A549 (cell line): ENCODE results near the gene ERICH2. TPM values are rescaled to one million over a fixed set of nuclear protein-coding genes. Genes with fewer than 3 reads are reported as not detected.

Source experiments
- ATAC-seq, 2 experiments: fragments of 200-7000 bp in 1 of 2; fragments of >200 bp in 1 of 2; cut with Nextera tagmentation in 1 of 2; cut with Tn5 transposase in 1 of 2; 3 replicates each; pipeline versions ENCODE4 v1.8.0 to v1.9.1; 2018 to 2020; ENCODE audit warnings: mild to moderate bottlenecking in 1 of 2, moderate library complexity in 1 of 2
- CTCF ChIA-PET: fragments of 300-600 bp; sonication (Branson Sonifier 250); formaldehyde crosslinking; extraction: SDS; loops from one replicate; lab custom pipeline; 2021; ENCODE audit warnings: antibody characterized with exemption, inconsistent platforms; lab: Yijun Ruan, JAX
- POLR2A ChIA-PET: fragments of 350-600 bp; formaldehyde crosslinking; extraction: SDS; loops from one replicate; lab custom pipeline; 2021; ENCODE audit warnings: antibody characterized with exemption, inconsistent platforms; lab: Yijun Ruan, JAX
- DNase-seq, 2 experiments: peaks; one replicate each; pipeline versions ENCODE4 v3.0.0 to v3.0.0-alpha.2; 2011 to 2016; ENCODE audit warnings: low read depth in 1 of 2, low spot score in 1 of 2
- FAIRE-seq: peaks from 2 replicates; lab custom pipeline; 2011; peaks lifted over from hg19 to GRCh38; lab: Jason Lieb, UNC
- H3K27ac ChIP-seq, 2 experiments: fragments of >200 bp; sonication (Bioruptor Twin); formaldehyde crosslinking; 3 replicates each; pipeline ENCODE4 v1.5.1; 2016 to 2017
- H3K4me1 ChIP-seq: fragments of >200 bp; sonication (Bioruptor Twin); formaldehyde crosslinking; 3 replicates; pipeline ENCODE4 v1.6.1; 2016
- H3K4me2 ChIP-seq: fragments of >200 bp; sonication (Bioruptor Twin); formaldehyde crosslinking; 3 replicates; pipeline ENCODE4 v1.6.1; 2016
- H3K4me3 ChIP-seq: fragments of >200 bp; sonication (Bioruptor Twin); formaldehyde crosslinking; 3 replicates; pipeline ENCODE4 v1.5.1; 2016
- H3K9me3 ChIP-seq: fragments of >200 bp; sonication (Bioruptor Twin); formaldehyde crosslinking; 3 replicates; pipeline ENCODE4 v1.6.1; 2016
- ATOH8 ChIP-seq: fragments of 250-450 bp; sonication (Bioruptor Pico); IDR thresholded peaks from 2 replicates; pipeline ENCODE4 v1.5.0; 2020; ENCODE audit warnings: low read depth, mild to moderate bottlenecking, moderate library complexity
- CBX2 ChIP-seq: fragments of 200-600 bp; sonication (generic); IDR thresholded peaks from 2 replicates; pipeline ENCODE4 v1.6.1; 2016; ENCODE audit warnings: low read depth, mild to moderate bottlenecking, borderline replicate concordance
- CBX8 ChIP-seq: fragments of 200-600 bp; sonication (generic); IDR thresholded peaks from 2 replicates; pipeline ENCODE4 v1.6.1; 2016
- CEBPB ChIP-seq, 2 experiments: fragments of >200 bp in 1 of 2; sonication (Bioruptor Twin) in 1 of 2; formaldehyde crosslinking in 1 of 2; IDR thresholded peaks; 2 replicates each; pipeline ENCODE4 v1.6.1; 2012 to 2016
- FOSB ChIP-seq: fragments of 250-450 bp; sonication (Bioruptor Pico); IDR thresholded peaks from 2 replicates; pipeline ENCODE4 v1.5.0; 2020; ENCODE audit warnings: mild to moderate bottlenecking, moderate library complexity
- FOSL2 ChIP-seq, 2 experiments: fragments of 450-650 bp in 1 of 2; fragments of >200 bp in 1 of 2; sonication (Bioruptor Twin) in 1 of 2; formaldehyde crosslinking; IDR thresholded peaks; 2 replicates each; pipeline versions ENCODE4 v1.5.0 to v1.6.1; 2016 to 2020; ENCODE audit warnings: mild to moderate bottlenecking in 1 of 2, moderate library complexity in 1 of 2
- FOXS1 ChIP-seq: fragments of 250-450 bp; sonication (Bioruptor Pico); IDR thresholded peaks from 2 replicates; pipeline ENCODE4 v1.5.0; 2020; ENCODE audit warnings: mild to moderate bottlenecking, moderate library complexity
- GATA3 ChIP-seq: IDR thresholded peaks from 2 replicates; pipeline ENCODE4 v1.6.1; 2012; ENCODE audit warnings: borderline replicate concordance
- JUN ChIP-seq, 2 experiments: fragments of >200 bp; sonication (Bioruptor Twin); formaldehyde crosslinking; IDR thresholded peaks; 2 replicates in 1 of 2; 3 replicates in 1 of 2; pipeline ENCODE4 v1.6.1; 2016 to 2017
- JUNB ChIP-seq: fragments of >200 bp; sonication (Bioruptor Twin); formaldehyde crosslinking; IDR thresholded peaks from 2 replicates; pipeline ENCODE4 v1.6.1; 2016
- KDM5A ChIP-seq: fragments of 200-600 bp; sonication (generic); IDR thresholded peaks from 2 replicates; pipeline ENCODE4 v1.6.1; 2016; ENCODE audit warnings: antibody characterized with exemption, mild to moderate bottlenecking
- MAFK ChIP-seq: fragments of 450-650 bp; IDR thresholded peaks from 2 replicates; pipeline ENCODE4 v1.6.1; 2014; ENCODE audit not compliant: partially characterized antibody
- MAX ChIP-seq: IDR thresholded peaks from 2 replicates; pipeline ENCODE4 v1.6.1; 2012
- MYC ChIP-seq: IDR thresholded peaks from 2 replicates; pipeline ENCODE4 v1.6.1; 2012; ENCODE audit warnings: mild to moderate bottlenecking, inconsistent platforms, low read length, improper control_type of control experiment, borderline replicate concordance
- NPAS2 ChIP-seq: fragments of 250-450 bp; sonication (Bioruptor Pico); IDR thresholded peaks from 2 replicates; pipeline ENCODE4 v1.8.0; 2022; ENCODE audit warnings: mild to moderate bottlenecking, moderate library complexity, borderline replicate concordance
- PHF8 ChIP-seq: fragments of 200-600 bp; sonication (generic); IDR thresholded peaks from 2 replicates; pipeline ENCODE4 v1.6.1; 2016; ENCODE audit warnings: low read depth, mild to moderate bottlenecking, antibody characterized with exemption, moderate library complexity, borderline replicate concordance
- POLR2A ChIP-seq: IDR thresholded peaks from 2 replicates; pipeline ENCODE4 v1.6.1; 2012; ENCODE audit warnings: mild to moderate bottlenecking, low read length
- POLR2AphosphoS2 ChIP-seq: conservative IDR thresholded peaks from 2 replicates; pipeline ENCODE4 v1.6.1; 2012; ENCODE audit warnings: low read length, improper control_type of control experiment, inconsistent platforms
- RAD21 ChIP-seq, 2 experiments: fragments of >200 bp in 1 of 2; sonication (Bioruptor Twin) in 1 of 2; formaldehyde crosslinking in 1 of 2; IDR thresholded peaks in 1 of 2; conservative IDR thresholded peaks in 1 of 2; 2 replicates in 1 of 2; 3 replicates in 1 of 2; pipeline ENCODE4 v1.6.1; 2012 to 2018; ENCODE audit warnings: inconsistent platforms in 1 of 2
- RFX5 ChIP-seq: fragments of 450-650 bp; IDR thresholded peaks from 2 replicates; pipeline ENCODE4 v1.7.1; 2014; ENCODE audit warnings: antibody characterized with exemption, mild to moderate bottlenecking, moderate library complexity
- RNF2 ChIP-seq: fragments of 200-600 bp; sonication (generic); IDR thresholded peaks from 2 replicates; pipeline ENCODE4 v1.6.1; 2016; ENCODE audit warnings: low read depth, mild to moderate bottlenecking, antibody characterized with exemption, moderate library complexity, borderline replicate concordance
- SMC3 ChIP-seq: fragments of >200 bp; sonication (Bioruptor Twin); formaldehyde crosslinking; IDR thresholded peaks from 3 replicates; pipeline ENCODE4 v1.6.1; 2018; ENCODE audit warnings: inconsistent platforms
- USF2 ChIP-seq: fragments of 450-650 bp; IDR thresholded peaks from 2 replicates; pipeline ENCODE4 v1.6.1; 2014; ENCODE audit warnings: antibody characterized with exemption
- ZSCAN20 ChIP-seq: fragments of 250-450 bp; sonication (Bioruptor Pico); IDR thresholded peaks from 2 replicates; pipeline ENCODE4 v1.8.0; 2022; ENCODE audit warnings: mild to moderate bottlenecking, moderate library complexity
- WGBS: methylation state at CpG from one replicate; pipeline ENCODE4 v1.1.6; 2017; ENCODE audit errors: missing lambda C conversion rate; 5-methylcytosine and 5-hydroxymethylcytosine counted together
- polyA plus RNA-seq, 4 experiments: library from polyadenylated mRNA; depleted of rRNA in 3 of 4; stranded (reverse); fragments of >200 nt; fragmentation: RNase III in 1 of 4; extraction: RNeasy Plus Mini Kit Qiagen cat#74134 plus additional on column Dnase treatment in 1 of 4; gene quantifications; 2 replicates in 3 of 4; 3 replicates in 1 of 4; pipeline ENCODE4 v1.2.3, GENCODE V29; 2011 to 2017
- TF ChIP-seq, protein P1 (sequence below): fragments of 200-600 bp; sonication (generic); IDR thresholded peaks from 2 replicates; pipeline ENCODE4 v1.6.1; 2016; ENCODE audit warnings: antibody characterized with exemption, mild to moderate bottlenecking, moderate library complexity
- TF ChIP-seq, protein P2 (sequence below): fragments of >200 bp; sonication (Bioruptor Twin); formaldehyde crosslinking; IDR thresholded peaks from 3 replicates; pipeline ENCODE4 v1.5.1; 2016

The ERICH2 gene
- polyA plus RNA-seq, 2 of the 4 experiments (the other 2 are of a cell fraction), result not detected

DNA sequence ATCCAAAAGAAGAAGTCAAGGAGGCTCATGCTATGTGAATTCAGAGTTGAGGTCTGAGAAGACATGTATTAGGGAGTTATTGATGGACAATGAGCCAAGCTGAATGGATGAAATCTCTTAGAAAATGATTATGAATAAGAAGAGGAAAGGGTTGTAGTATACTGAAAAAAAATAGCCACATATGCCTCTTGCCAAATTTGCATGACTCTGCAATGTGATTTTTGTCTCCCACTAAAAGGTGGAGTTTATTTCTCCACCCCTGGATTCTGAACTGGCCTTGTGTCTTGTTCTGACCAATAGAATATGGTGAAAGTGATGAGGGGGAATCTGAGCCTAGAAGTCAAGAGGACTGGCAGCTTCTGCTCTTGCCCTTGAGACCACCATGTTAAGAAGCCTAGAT is 8.6 kb upstream of the ERICH2 start:
- H3K4me2 ChIP-seq, result no peak overlapping the region
- TF ChIP-seq MAX, result no peak
- no peak for TF ChIP-seq POLR2A
- TF ChIP-seq ZSCAN20, result no peak
- TF ChIP-seq, protein P1, sequence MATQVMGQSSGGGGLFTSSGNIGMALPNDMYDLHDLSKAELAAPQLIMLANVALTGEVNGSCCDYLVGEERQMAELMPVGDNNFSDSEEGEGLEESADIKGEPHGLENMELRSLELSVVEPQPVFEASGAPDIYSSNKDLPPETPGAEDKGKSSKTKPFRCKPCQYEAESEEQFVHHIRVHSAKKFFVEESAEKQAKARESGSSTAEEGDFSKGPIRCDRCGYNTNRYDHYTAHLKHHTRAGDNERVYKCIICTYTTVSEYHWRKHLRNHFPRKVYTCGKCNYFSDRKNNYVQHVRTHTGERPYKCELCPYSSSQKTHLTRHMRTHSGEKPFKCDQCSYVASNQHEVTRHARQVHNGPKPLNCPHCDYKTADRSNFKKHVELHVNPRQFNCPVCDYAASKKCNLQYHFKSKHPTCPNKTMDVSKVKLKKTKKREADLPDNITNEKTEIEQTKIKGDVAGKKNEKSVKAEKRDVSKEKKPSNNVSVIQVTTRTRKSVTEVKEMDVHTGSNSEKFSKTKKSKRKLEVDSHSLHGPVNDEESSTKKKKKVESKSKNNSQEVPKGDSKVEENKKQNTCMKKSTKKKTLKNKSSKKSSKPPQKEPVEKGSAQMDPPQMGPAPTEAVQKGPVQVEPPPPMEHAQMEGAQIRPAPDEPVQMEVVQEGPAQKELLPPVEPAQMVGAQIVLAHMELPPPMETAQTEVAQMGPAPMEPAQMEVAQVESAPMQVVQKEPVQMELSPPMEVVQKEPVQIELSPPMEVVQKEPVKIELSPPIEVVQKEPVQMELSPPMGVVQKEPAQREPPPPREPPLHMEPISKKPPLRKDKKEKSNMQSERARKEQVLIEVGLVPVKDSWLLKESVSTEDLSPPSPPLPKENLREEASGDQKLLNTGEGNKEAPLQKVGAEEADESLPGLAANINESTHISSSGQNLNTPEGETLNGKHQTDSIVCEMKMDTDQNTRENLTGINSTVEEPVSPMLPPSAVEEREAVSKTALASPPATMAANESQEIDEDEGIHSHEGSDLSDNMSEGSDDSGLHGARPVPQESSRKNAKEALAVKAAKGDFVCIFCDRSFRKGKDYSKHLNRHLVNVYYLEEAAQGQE, result no peak
- no peak for TF ChIP-seq POLR2AphosphoS2
- FAIRE-seq (no peak), ATAC-seq (no peak), DNase-seq (no peak)
- H3K27ac ChIP-seq, result no peak overlapping the region
- no peaks in the 10 kb centered on the region for H3K4me1 ChIP-seq
- ChIA-PET POLR2A (no interaction called here), CTCF (interaction anchor here (0.5 to 1.5 kb wide), 2 partner anchors 353 to 1377 kb away, joined by 3 read pairs; no protein-coding TSS in a partner anchor)
- H3K9me3 ChIP-seq, result no peaks in the 10 kb centered on the region
- no peak overlapping the region for H3K4me3 ChIP-seq

DNA sequence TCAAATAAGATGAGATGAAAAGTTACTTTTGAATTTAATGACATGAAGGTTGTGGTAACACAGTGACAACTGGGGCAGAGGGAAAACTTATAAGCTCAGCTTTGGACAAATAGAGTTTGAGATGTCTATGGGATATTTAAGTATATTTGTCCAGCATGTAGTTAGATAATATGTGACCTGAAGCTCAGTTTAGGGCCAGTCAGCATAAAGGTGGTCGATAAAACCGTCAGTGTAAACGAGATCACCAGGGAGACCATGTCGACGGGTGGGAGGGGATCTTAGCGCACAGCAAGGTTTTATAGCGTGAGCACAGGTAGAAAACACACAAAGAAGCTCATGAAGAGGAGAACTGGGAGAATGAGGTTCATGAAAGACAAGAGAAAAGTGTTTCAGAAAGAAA is 7.4 kb upstream of the ERICH2 start:
- H3K4me2 ChIP-seq, result no peak overlapping the region
- no peak for DNase-seq
- TF ChIP-seq MAFK (peak; percentile 37), PHF8 (no peak)
- TF ChIP-seq, all 56 proteins: peak for 1
- ATAC-seq (no peak), FAIRE-seq (no peak)
- POLR2A ChIA-PET, result no interaction called here
- no peaks in the 10 kb centered on the region for H3K9me3 ChIP-seq
- H3K27ac ChIP-seq, result no peak overlapping the region
- 55% methylated on average over 7 of the region's 7 CpGs for WGBS
- CTCF ChIA-PET, result interaction anchor here (1.0 to 1.5 kb wide), 2 partner anchors 10 to 354 kb away, joined by 3 read pairs; no protein-coding TSS in a partner anchor
- H3K4me1 ChIP-seq, result no peaks in the 10 kb centered on the region
- H3K4me3 ChIP-seq, result no peak overlapping the region

DNA sequence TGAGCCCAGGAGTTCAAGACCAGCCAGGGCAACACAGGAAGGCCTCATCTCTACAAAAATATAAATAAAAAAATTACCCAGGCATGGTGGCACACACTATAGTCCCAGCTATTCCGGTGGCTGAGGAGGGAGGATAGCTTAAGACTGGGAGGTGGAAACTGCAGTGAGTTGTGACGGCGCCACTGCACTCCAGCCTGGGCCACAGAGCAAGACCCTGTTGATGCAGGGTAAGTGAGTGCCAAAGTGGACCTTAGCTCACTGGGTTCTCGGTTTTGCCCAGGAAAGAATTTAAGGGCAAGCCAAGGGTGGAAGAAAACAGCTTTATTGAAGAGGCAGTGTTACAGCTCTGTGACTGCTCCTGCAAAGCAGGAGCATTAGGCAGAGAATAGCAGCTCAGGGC is 6.9 kb upstream of the ERICH2 start:
- no peak for FAIRE-seq
- Histone ChIP-seq H3K4me3 (no peak overlapping the region), H3K27ac (no peak overlapping the region), H3K4me2 (no peak overlapping the region), H3K4me1 (no peaks in the 10 kb centered on the region), H3K9me3 (no peaks in the 10 kb centered on the region)
- ChIA-PET POLR2A (no interaction called here), CTCF (interaction anchor here (1.0 kb wide), 1 partner anchor 9 kb away, joined by 3 read pairs; no protein-coding TSS in a partner anchor)
- no peak for ATAC-seq
- TF ChIP-seq CBX2 (no peak), CEBPB (IDR thresholded peaks at IDR 0.05) (no peak), MYC (no peak), JUN (IDR thresholded peaks at IDR 0.05) (no peak), KDM5A (no peak), FOSB (no peak), USF2 (no peak), RAD21 (conservative IDR thresholded peaks at IDR 0.05 in 1 of 2, IDR thresholded peaks at IDR 0.05 in 1 of 2) (no peak), ATOH8 (CRISPR knock-in tag) (no peak), FOXS1 (CRISPR knock-in tag) (no peak), JUNB (no peak), NPAS2 (CRISPR knock-in tag) (no peak), RFX5 (no peak), GATA3 (no peak), RNF2 (no peak), FOSL2 (IDR thresholded peaks at IDR 0.05) (no peak), FOSL2 (CRISPR knock-in tag; IDR thresholded peaks at IDR 0.05) (no peak), SMC3 (no peak), POLR2A (no peak), CBX8 (no peak)
- TF ChIP-seq, protein P2, sequence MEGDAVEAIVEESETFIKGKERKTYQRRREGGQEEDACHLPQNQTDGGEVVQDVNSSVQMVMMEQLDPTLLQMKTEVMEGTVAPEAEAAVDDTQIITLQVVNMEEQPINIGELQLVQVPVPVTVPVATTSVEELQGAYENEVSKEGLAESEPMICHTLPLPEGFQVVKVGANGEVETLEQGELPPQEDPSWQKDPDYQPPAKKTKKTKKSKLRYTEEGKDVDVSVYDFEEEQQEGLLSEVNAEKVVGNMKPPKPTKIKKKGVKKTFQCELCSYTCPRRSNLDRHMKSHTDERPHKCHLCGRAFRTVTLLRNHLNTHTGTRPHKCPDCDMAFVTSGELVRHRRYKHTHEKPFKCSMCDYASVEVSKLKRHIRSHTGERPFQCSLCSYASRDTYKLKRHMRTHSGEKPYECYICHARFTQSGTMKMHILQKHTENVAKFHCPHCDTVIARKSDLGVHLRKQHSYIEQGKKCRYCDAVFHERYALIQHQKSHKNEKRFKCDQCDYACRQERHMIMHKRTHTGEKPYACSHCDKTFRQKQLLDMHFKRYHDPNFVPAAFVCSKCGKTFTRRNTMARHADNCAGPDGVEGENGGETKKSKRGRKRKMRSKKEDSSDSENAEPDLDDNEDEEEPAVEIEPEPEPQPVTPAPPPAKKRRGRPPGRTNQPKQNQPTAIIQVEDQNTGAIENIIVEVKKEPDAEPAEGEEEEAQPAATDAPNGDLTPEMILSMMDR, result no peak
- no peak for DNase-seq
- WGBS, result 66% methylated on average over 4 of the region's 4 CpGs
